GM04503 (cell line): Measurements from ENCODE around the gene CCDC177.

Source experiments
- DNase-seq: peaks from one replicate; pipeline ENCODE4 v3.0.0-alpha.2; 2012; ENCODE audit warnings: low read depth

The CCDC177 gene

DNA sequence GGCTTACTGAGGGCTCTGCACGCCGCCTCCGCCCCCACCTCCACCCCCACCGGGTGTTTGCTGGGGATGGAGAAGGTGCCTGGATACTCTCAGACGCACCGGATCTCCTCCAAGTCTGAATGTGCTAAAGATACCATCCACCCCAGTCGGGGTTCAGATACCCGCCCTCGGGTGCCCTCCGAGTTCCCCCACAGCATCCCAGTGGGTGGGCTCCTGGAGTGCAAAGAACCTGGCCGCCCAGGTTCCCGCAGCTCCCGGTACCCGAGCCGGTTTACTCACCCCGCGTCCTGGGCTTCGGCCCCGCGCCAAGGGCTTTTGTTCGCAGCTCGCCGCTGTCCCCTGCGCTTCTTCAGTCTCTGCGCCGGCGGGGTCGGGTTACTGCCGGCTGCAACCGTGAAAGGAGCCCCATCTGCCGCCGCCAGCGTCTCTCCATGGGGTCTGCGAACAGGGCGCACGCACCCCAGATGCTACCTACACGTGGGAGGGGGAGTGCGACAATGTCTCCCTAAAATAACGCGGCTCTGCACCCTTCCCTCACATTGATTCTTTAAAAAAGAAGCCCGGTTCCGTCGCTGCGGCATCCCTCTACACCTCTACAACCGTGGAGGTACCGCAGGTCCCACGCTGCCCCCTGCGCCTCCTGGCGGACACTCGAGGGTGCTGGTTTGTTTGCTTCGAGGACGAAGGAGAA lies at the start of gene CCDC177:
TSS of gene CCDC177 (minus strand) at position 609 of the 691 bp plus-strand sequence. CDS start 1,249 bp downstream, outside the sequence.
- no peak for DNase-seq

DNA sequence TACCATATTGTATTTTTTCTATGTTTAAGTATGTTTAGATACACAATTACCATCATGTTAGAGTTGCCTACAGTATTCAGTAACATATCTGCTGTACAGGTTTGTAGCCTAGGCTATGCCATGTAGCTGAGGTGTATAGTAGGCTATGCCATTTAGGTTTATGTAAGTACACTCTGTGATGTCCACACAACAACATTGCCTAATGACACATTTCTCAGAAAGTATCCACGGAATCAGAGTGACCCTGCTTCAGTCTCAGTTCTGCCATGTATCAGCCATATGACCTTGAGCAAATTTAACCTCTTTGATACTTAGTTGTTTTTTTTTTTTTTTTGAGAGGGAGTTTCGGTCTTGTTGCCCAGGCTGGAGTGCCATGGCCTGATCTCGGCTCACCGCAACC lies 49.5 kb upstream of the CCDC177 start:
- DNase-seq, result no peak

DNA sequence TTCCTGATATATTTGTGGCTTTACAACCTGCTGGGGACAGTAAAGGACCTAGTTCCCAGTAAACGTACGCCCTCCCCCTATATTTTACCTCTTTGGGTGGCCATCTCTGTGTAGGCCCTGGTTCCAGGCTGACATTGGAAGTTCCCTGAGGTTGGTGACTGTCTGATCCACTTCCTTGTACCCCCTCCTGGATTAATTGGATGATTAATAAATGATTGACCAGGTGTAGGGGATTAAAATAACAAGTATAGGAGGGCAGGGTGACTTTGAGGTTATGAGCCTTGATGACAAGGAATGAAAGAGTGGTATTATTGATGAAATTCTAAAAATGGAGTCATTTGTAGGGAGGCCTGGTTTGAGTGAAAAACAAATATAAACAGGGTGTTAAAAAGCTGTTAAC lies 46.3 kb upstream of the CCDC177 start:
- DNase-seq, result no peak

DNA sequence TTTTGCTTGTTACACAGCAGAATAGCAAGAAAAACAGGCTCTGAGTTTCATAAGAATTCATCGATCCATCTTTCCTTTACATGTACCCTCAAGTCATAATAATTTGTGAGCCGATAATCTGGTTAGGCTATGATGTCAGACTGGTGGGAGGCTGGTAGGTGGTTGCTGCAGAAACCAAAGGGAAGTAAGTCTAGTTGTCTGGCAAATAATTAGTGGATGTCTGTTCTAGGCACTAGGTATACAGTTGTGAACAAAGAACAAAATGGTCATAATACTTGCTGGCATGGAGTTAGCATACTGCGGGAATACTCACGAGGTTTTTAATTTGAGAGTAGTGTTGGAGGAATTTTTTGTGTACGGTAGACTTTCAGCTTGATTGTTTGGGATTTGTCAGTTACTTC lies 45.5 kb upstream of the CCDC177 start:
- no peak for DNase-seq

DNA sequence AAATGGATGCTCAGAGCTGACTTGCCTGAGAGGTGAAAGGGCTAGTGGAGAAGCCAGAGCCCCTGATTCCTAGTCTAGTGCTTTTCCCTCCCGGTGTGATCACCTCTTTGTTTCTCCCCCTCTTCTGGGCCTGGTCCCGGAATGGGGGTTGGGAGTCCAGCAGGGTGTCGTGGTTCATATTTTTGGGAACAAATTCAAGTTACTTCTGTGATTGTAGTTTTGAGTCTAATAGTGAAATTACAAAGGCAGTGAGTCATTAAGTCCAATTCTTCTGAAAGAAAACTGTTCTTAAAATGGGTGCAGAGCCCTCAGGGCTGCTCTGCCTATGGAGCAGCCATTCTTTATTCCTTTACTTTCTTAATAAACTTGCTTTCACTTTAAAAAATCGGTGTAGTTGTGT lies 44.3 kb upstream of the CCDC177 start:
- DNase-seq, result no peak

DNA sequence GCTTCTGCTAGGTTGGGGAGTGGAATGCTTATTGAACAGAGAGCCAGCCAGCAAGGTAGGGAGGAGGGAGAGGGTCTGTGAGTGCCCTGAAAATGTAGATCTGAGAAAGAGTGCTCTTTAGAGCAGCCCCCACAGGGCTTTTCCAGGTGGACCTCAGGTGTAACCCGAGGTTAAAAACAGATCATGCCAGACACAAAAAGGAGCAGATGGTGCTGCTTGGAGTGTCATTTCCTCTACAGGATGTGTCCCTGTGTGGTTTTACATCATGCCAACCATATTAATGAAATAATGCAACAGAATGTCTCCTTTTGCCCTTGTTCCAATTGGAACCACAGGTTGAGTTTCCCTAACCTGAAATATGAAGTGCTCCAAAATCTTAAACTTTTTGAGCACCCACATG lies 43.1 kb upstream of the CCDC177 start:
- DNase-seq, result no peak

DNA sequence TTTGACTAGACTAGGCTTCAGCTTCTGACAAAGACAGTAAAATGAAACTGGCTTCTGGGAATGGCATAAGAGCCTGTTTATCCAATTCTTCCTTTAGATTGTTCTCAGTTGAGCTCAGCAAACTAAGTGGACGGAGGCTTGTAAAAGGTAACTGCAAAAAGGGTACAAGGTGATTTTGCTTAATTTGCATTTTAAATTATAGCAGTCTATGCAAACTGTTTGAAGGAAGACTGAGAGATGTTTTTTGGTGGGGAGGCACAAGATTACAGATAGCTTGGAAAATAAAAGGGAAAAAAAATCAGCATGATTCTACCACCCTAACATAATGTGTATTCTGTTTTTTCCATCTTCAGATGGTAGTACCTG lies 41.7 kb upstream of the CCDC177 start:
- no peak for DNase-seq

DNA sequence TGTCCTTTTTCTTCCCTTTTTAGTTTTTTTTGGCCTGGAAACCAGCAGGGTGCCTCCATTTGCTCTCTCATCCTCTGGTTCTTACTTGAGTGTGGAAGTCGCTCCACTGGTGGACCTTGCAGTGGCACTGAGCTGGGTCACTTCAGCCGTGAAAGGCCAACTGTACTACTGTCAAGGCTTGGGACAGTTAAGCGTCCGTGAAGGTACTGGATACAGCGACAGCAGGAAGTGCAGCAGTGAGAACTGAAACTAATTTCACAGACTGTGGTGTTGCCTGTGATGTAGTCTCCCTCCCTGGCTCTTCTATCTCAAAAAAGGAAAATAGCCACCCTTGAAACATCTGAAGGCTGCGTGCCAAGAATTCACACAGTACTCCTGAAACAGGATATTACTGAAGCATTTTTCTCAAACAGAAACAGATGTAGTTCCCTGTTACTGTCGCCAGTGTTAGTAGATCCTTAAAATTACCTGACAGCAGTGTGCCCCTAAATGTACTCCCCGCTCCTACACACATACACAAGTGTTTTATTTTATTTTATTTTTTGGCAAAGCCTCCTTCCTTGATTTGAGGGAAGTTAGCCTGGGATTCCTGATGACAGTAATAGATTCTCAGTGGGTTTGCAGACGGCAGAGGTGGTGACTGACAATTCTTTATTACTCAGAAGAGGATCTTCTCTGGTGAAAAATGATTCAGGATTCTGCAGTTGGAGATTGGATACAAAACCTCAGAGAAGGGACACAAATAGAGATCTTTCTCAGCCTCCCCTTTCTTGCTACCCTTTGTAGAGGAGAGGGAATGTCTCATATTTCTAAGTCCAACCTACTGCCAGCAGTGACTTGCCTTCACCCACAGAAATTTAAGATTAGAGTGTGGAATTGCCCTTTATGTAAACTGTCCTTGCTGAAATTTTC lies 41.1 kb upstream of the CCDC177 start:
- DNase-seq, result peak; percentile 57

DNA sequence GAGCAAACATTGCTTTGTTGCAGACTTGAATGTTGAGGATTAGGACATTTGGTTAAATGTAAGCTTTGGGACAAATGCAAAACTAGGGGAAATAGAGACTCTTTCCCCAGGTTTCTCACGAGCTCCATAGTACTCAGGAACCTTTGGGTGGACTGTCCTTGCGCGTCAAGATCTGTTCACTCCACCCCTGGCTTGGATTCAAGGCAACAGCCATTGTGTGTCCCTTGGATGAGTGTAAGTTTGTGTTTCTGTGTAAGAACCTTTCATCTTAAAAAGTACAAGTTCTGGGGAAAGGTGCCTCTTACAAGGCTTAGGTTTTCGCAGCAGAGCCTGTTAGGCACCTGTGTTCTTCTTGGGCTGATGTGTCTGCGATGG lies 40.4 kb upstream of the CCDC177 start:
- no peak for DNase-seq

DNA sequence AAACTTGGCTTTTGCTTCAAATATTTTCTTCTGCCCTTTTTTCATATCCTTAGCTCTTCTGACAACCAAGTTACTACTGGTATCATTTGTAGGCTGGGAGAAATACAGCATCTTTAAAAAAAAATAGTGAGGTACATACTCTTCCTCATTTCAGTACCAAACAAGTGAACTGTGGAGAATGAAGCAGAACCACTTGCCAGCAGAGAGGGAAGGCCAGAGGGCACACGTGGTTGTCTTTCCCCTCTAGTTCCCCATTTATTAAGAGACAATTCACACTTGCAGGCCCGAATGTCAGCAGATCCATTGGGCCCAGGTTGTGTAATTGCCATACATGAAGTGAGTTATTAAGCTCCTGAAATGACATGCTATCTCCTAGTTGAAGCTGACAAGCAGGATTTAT lies 39.9 kb upstream of the CCDC177 start:
- DNase-seq, result no peak

DNA sequence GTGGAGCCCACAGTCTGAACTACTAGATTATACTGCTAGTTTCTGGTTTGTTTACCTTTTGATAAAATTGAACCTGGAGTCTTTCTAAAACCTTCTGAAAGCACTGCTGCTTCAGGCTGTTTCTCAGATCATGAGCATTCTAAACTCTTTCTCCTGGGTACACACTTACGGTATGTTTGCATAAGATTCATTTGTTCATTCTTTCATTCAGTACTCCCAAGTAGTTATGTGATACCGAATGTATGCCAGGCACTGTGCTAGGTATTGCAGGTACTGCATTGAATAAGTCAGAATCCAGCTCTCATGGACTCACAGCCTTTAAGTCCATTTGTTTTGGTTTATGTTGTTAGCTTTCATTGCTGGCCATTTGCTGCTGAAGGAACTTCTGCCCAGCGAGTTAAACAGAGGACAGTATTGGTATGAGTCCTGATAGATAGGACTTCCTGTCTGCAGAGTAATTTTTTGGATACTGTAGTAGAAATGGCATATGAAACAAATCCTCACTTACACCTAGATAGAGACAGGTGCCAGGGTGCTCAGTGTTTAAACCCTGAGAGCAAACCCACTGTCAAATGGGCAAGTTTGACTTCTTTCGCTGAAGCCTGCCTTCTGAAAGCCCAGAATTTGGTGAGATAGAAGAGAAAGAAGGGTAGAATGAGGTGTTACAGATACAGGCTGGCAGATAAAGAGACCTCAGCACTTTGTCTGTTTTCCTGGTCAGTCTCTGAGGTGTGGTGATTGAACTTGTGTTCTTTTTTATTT lies 38.8 kb upstream of the CCDC177 start:
- no peak for DNase-seq

DNA sequence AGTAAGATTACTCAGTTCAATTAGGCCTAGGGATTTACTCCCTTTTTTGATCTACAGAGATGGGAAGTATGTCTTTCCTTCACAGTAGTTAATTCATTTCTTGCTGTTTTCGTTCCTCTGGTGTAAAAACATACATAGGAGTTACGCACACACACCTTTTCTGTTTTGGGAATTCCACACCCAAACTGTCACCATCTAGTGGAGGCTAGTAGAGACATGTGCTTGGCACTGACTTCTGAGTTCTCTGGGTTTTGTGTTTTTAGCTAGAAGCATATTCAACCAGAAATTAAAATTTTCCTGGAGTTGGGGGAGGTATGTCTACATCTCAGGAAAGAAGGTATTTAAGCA lies 38.1 kb upstream of the CCDC177 start:
- no peak for DNase-seq

DNA sequence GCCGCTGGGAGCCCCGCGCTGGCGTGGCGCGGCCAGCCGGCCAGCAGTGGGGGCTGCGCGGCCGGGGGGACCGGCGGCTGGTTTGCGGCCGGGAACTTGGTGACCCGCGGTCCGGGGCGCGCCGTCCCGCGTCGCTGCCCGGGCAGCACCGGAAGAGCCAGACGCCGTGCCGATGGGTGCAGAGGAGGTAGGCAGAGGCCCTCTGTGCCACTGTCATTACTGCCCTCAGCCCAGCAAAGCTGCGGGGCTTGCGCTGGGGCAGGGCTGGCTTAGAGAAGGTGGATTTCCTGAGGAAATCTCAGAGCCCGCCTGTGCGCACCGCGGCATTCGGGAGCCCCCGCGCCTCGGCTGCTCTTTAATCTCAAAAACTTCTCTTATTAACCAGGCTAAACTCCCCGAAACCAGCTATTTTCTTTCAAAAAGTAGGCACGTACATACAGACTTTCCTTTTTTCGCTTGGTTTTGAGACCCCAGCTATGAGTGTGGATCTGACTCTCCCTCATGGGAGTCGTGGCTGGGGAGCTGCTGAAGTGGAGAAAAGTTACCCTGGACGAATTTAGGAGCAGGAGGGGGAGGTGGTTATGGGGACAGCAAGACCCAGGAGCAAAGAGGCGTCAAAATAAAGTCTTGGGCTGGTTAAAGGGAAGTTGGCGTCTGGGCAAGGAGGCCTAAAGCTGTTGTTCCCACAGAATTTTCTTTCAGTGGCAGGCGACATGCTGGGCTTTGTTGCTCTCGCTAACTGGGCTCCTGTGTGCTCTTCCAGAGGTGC lies 37.5 kb upstream of the CCDC177 start:
- DNase-seq, result no peak

DNA sequence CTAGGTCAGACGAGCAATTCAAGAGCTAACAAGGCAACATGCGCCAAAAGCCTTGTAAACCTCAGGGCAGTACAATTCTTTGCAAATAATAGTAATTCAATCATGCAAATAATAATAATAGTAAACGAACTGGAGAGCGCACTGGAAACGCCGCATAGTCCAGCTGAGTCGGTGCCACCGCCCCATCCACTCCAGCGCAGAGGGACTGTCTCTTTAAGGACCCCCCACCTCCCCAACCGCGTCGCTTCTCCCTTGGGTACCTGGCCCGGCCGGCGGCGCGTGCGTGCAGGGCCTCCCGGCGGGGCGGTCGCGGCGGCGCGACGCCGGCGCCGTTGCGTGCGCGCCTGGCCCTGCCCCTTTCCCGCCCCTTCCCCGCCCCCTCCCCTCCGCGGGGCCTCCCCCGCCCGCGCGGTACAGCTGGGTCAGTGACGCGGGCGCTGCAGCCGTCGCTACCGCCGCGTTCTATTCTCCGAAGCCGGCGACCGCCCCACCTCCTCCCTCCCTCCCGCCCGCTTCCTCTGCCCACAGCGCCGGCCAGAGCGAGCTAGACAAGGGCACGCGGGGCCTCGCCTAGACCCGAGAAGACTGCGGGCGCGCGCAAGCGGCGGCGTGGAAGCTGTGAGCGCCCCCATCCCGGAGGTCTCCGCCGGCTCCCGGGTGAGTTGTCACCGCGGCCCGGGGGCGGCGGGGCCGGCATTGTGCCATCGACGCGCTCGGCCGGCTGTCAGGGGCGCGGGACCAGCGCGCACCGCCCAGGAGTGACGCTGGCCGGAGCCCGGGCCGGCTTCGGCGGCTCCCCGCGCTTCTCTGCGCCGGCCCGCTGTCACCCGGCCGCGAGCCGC lies 36.7 kb upstream of the CCDC177 start, which contains the start of gene SUSD6:
TSS of gene SUSD6 (plus strand) at position 425 of the 842 bp plus-strand sequence. CDS start 46,997 bp downstream, outside the sequence.
- DNase-seq, result no peak

DNA sequence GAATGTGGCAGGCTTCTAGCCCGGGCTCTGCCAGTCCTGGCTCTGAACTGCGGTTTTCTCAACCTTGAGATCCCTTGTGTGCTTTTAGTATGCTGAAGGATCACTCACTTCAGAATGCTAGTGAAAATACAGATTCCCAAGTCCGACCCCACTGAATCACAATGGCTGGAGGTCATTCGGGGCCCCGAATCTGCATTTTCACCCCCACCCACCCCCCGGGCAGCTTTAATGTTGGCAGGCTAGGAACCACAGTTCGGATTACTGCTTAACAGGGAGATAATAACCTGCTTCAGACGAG lies 36.2 kb upstream of the CCDC177 start:
- no peak for DNase-seq

DNA sequence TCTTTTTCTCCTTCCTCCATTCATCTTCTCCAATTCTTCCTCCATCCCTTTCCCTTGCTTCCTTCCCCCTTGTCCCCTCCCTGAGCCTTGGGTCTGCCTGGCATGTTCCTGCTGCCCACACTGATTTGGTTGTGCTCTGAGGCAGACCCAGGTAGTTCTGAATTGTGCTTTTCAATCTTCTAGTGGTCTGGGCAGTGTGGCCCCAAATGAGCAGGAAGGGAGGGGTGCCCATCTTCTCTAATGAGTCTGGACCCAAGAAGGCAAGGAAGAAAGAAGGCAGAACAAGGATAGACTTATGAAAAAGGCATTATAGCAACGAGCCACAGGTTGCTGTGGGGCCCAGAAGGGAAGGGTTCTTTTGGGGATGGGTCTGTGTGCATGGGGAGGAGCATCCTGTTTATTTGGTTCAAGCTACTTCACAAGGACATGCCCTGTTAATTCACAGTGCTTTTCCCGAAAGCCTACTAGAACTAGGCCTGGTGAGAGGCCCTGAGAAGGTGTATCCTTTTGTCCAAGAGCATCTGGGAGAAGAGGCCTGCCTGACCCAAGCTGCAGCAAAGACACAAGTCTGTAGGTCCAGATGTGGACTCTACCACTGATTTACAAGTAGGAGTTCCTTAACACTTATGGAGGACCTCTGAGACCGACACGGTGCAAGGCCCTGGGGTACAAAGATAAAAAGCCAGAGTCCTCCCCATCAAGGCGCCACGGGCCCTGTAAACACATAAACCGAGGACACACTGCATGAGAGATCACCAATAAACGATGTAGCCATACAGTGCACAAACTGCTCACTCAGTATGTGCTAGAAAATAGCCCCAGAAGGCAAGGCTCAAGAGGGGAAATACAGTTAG lies 35.6 kb upstream of the CCDC177 start:
- no peak for DNase-seq

DNA sequence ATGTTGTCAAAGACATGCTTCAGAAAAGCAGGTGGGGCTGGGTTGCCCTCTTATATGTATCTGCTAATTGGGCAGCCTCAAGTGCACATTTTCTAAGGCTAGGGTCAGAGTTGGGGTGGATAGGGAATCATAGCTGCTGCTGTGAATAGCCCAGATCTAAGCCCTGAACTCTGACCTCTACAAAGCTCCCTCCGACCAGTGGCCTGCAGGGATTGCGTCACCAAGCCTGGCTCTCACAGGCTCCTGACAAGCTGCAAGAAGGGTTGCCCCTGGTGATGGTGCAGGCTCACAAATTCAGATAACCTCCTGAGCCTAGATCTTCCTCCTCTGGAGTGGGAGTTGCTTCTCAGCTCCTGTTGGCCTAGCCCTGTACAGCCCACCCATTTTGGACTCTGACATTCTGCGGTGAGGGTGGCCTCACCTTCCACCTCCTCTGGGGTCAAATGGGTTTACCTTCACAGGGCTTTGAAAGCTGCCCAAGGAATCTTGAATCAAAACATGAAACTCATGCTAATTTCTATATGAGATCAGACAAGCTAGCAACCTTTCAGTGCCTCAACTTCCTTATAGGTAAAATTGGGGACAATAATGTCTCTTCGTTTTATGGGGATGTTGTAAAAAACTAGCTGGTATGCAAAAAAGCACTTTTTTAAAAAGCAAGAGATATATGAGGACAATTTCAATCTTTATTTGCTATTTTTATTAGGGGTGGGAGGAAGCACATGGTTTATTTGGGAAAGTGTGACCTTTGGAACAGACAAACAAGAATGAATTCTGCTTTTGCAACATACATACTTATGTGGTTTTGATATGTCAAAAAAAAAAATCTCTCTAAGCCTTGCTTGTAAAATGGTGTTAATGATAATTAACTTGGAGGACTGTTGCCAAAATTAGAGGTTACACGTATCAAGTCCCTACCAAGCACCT lies 31.9 kb upstream of the CCDC177 start:
- no peak for DNase-seq

DNA sequence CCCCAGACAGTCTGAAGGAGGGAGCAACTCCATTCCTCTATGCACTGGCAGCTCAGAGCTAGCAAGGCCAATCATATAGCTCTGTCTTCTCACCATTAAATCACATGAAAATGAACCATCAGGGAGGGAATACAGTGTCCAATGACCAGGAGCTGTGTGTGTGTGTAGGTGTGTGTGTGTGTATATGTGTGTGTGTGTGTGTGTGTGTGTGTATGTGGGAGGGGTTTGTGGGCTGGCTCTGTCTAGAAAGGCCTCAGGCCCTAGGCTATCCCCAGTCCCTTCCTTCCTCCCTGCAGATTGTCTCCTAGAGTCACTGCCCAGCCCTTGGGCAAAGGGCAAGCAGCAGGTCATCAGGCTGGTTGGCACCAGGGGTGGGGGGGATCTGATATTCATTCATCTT lies 31.1 kb upstream of the CCDC177 start:
- no peak for DNase-seq

DNA sequence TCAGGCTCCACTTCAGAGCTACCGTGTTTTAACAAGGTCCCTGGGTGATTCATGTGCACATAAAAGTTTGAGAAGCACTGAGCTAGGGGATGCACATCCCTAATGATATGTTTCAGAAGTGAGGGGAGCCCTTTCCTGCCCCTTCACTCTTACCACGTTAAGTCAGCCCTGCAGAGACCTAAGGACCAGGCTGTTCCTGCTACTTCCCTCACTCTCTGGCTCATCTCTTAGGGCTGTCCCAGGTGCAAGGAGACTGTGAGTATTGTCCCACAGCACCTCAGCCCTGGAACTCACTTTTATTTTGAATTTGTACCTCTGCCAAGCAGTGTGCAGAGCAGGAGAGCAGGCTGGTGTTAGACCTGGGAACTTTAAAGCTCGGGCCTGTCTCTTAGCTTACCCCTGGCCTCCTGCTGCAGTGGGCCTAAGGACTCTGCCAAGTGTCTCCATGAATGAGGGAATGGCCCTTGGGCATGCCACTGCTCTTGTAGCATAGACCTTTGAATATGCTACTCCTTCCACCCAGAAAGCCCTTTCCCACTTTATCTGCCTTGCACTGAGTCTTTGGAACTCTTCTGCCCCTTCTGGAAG lies 25.7 kb upstream of the CCDC177 start:
- DNase-seq, result no peak
